Psoas muscle (tissue), 8 donors: ENCODE measurements around the gene BHLHE40. TPM values are rescaled to one million over a fixed set of nuclear protein-coding genes. Genes with fewer than 3 reads are reported as not detected.

ENCODE experiments used
- ATAC-seq, 4 donors: fragments of 200-7000 bp; cut with Tn5 transposase; one replicate each; pipeline ENCODE4 v1.9.1; 2020; ENCODE audit warnings: moderate library complexity in 3 of 4, mild to moderate bottlenecking in 2 of 4
- DNase-seq, 2 donors: peaks; one replicate each; pipeline ENCODE4 v3.0.0-alpha.2; 2020
- H3K27ac ChIP-seq: fragments of 200-600 bp; one replicate; pipeline ENCODE4 v1.8.0; 2022
- H3K27me3 ChIP-seq, 3 donors: fragments of 200-600 bp in 1 of 3; one replicate each; pipeline versions ENCODE4 v1.6.1 to v1.8.0; 2013 to 2022; ENCODE audit warnings: low read length in 2 of 3, mild to moderate bottlenecking in 2 of 3, moderate library complexity in 1 of 3; ENCODE audit not compliant: insufficient read depth in 3 of 3
- H3K36me3 ChIP-seq, 2 donors: fragments of 200-600 bp in 1 of 2; one replicate each; pipeline versions ENCODE4 v1.6.1 to v1.8.0; 2013 to 2022; ENCODE audit warnings: low read depth in 1 of 2, mild to moderate bottlenecking in 1 of 2, moderate library complexity in 1 of 2; ENCODE audit not compliant: insufficient read depth in 1 of 2
- H3K4me1 ChIP-seq: fragments of 200-600 bp; one replicate; pipeline ENCODE4 v1.8.0; 2022
- H3K4me3 ChIP-seq: fragments of 200-600 bp; one replicate; pipeline ENCODE4 v1.8.0; 2022; ENCODE audit warnings: mild to moderate bottlenecking
- H3K9me3 ChIP-seq: fragments of 200-600 bp; one replicate; pipeline ENCODE4 v1.8.0; 2022
- WGBS, 3 donors: extraction: QIAGEN DNeasy Blood & Tissue Kit; methylation state at CpG; one replicate each; pipeline versions ENCODE4 v1.1.6 to v1.1.7; 2013; 5-methylcytosine and 5-hydroxymethylcytosine counted together
- intact Hi-C, 2 donors: fragments of 100-400 bp; cut with DNase I; formaldehyde crosslinking; loops; one replicate each; pipeline versions ENCODE4 v1.11.0 to v1.14.2; 2022
- polyA plus RNA-seq, 3 donors: library from polyadenylated mRNA; stranded (reverse); fragments of 200-250 nt; gene quantifications; one replicate each; pipeline ENCODE4 v1.2.3, GENCODE V29; 2013
- total RNA-seq, 4 donors: library from RNA; stranded (reverse); fragmentation: NEBNext Ultra II Directional in 2 of 4; extraction: Animal tissue kit (Norgen Biotek cat#: 25700) in 2 of 4; gene quantifications; one replicate each; pipeline versions ENCODE4 v1.2.1 to v1.2.4, GENCODE V29; 2021 to 2023
- TF ChIP-seq, protein P1 (sequence below): fragments of 200-600 bp; IDR thresholded peaks from one replicate; pipeline ENCODE4 v1.8.0; 2022; ENCODE audit warnings: antibody characterized with exemption
- donor health status: healthy with polysubstance abuse.
- donor health status: DM: no; HTN: no; CAD: no; lungs with moderate emphysema.
- donor health status: Bipolar disorder and iron deficiency.
- donor health status: healthy.
- donor health status: DM: yes; HTN: yes; CAD: no.
- donor health status: DM: no; HTN: no; CAD: no.
- donor health status: DM: no; HTN: no; CAD: no.
- donor health status: DM: yes; HTN: yes; CAD: no.

Gene BHLHE40
- total and polyA plus RNA-seq, 7 donors: 16.7 to 143 (median 65.1) TPM

DNA sequence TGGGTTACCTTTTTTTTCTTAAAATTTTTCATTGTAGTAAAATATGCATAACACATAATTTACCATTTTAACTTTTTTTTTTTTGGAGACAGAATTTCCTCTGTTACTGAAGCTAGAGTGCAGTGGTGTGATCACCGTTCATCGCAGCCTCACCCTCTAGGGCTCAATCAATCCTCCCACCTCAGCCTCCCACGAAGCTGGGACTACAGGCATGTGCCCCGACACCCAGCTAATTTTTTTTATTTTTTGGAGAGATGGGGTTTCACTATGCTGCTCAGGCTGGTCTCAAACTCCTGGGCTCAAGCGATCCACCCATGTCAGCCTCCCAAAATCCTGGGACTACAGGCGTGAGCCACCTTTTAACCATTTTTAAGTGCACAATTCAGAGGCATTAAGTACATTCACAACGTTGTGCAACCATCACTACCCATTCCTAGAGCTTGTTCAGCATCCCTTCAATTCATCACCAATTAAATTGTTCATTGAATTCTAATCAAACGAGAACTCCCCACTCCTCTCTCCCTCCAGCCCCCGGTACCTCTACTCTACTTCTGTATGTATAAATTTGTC, 44.6 kb downstream of the BHLHE40 start:
- Histone ChIP-seq H3K4me3 (no peak overlapping the region), H3K4me1 (peaks cover 6% of the 10 kb centered on the region), H3K9me3 (no peaks in the 10 kb centered on the region), H3K27ac (peak overlapping the region; percentile 80), H3K36me3 (no peaks in the 10 kb centered on the region), H3K27me3 (no peaks in the 10 kb centered on the region)
- 87 to 92% (median 91%) methylated on average over 9 of the region's 9 CpGs for WGBS, 3 donors
- intact Hi-C loops: loop anchor here in 1 of 2 donors (5.0 to 10.0 kb wide), 2 partner anchors 42 to 309 kb away; no protein-coding TSS in a partner anchor
- no peak for DNase-seq
- ATAC-seq: no peak
- TF ChIP-seq, protein P1, sequence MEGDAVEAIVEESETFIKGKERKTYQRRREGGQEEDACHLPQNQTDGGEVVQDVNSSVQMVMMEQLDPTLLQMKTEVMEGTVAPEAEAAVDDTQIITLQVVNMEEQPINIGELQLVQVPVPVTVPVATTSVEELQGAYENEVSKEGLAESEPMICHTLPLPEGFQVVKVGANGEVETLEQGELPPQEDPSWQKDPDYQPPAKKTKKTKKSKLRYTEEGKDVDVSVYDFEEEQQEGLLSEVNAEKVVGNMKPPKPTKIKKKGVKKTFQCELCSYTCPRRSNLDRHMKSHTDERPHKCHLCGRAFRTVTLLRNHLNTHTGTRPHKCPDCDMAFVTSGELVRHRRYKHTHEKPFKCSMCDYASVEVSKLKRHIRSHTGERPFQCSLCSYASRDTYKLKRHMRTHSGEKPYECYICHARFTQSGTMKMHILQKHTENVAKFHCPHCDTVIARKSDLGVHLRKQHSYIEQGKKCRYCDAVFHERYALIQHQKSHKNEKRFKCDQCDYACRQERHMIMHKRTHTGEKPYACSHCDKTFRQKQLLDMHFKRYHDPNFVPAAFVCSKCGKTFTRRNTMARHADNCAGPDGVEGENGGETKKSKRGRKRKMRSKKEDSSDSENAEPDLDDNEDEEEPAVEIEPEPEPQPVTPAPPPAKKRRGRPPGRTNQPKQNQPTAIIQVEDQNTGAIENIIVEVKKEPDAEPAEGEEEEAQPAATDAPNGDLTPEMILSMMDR: no peak

DNA sequence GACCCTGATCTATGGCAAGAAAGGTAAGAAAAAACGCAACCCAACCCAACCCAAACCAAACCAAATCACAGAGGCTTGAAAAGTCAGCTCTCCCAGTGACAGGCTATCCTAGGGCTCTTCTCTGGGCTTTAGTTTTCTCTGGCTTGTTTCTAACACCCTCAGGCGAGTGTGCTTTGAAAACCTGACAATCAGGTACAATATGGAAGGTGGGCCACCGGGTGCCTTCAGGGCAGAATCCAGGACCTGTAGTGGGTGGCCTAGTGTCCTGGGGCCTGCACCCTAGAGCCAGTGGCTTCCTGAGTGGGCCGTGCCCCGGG, 46.8 kb downstream of the BHLHE40 start:
- Histone ChIP-seq H3K27me3 (no peaks in the 10 kb centered on the region), H3K9me3 (no peaks in the 10 kb centered on the region), H3K27ac (peak overlapping the region; percentile 80), H3K4me1 (peaks cover 6% of the 10 kb centered on the region), H3K4me3 (peak overlapping the region; percentile 63), H3K36me3 (no peaks in the 10 kb centered on the region)
- ATAC-seq (no peak), DNase-seq (no peak)
- TF ChIP-seq, protein P1: no peak
- intact Hi-C loops: loop anchor here (2.0 to 10.0 kb wide), 4 partner anchors 39 to 314 kb away; no protein-coding TSS in a partner anchor
- 49 to 58% (median 57%) methylated on average over 5 of the region's 5 CpGs for WGBS, 3 donors

DNA sequence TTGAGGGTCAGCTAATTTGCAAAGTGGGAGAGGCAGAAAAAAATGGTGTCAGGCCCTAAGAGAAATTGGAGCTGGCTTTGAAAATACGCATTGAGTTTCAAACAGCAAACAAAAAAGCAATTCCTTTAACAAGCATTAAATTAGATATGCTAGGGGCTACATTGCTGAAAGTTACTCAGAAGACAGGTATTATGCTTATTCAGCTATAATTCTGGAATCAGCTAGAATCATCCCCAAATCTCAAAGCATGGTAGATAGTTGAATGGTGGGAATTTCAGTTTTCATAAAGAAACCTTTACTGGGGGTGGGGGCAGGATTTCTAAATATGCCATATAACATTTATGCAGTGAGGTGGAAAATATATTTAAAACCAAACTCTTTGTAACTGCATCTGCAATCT, 50.5 kb downstream of the BHLHE40 start:
- intact Hi-C loops: loop anchor here (5.0 to 10.0 kb wide), 2 partner anchors 315 to 317 kb away; no protein-coding TSS in a partner anchor
- no peaks in the 10 kb centered on the region for H3K36me3 ChIP-seq
- no peaks in the 10 kb centered on the region for H3K4me1 ChIP-seq
- no peak overlapping the region for H3K27ac ChIP-seq
- ATAC-seq: no peak
- no peak for DNase-seq
- WGBS, 3 donors: 89 to 97% (median 93%) methylated on average over 1 of the region's 1 CpG
- H3K27me3 ChIP-seq: no peaks in the 10 kb centered on the region
- no peaks in the 10 kb centered on the region for H3K9me3 ChIP-seq
- TF ChIP-seq, protein P1: no peak
- no peak overlapping the region for H3K4me3 ChIP-seq

DNA sequence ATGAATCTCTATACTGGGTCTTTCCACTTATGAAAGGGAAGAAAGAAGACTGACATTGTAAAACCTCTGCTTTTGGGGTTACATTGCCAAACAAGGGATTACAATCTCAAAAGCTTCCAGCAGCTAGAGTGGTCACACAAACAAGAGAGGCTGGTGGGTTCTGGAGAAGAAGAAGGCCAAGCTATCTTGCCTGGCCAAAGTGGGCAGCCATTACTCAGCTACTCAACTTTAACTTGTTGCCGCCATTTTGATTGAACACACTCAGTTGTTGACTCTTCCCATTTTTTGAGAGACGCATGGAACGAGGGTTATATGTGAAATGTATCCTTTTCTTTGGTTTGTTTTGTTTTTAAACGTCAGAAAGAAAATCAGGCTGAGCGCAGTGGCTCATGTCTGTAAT, 50.9 kb downstream of the BHLHE40 start:
- no peak for DNase-seq
- no peak for ATAC-seq
- H3K36me3 ChIP-seq: no peaks in the 10 kb centered on the region
- H3K9me3 ChIP-seq: no peaks in the 10 kb centered on the region
- H3K4me1 ChIP-seq: no peaks in the 10 kb centered on the region
- no peaks in the 10 kb centered on the region for H3K27me3 ChIP-seq
- WGBS, 3 donors: 94 to 97% (median 95%) methylated on average over 5 of the region's 5 CpGs
- no peak overlapping the region for H3K4me3 ChIP-seq
- intact Hi-C loops: no loop called here
- no peak overlapping the region for H3K27ac ChIP-seq
- TF ChIP-seq, protein P1: no peak

DNA sequence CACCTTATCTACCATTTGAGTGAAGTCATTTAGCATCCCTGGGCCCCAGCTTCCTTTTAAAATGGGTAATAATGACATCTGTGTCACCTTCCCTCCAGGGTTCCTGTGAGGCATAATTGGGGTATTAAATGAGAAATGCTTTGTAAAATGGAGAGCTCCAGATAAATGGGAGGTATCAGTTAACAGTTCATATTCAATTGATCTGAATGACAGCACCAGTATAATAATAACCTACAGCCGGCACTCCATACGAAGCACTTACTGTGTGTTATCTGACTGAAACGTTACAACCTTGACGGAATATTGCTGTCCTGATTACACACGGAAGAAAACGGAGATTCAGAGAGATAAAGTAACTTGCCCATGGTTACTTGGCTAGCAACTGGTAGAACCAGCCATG, 53.6 kb downstream of the BHLHE40 start:
- H3K4me1 ChIP-seq: no peaks in the 10 kb centered on the region
- no peaks in the 10 kb centered on the region for H3K9me3 ChIP-seq
- TF ChIP-seq, protein P1: no peak
- no peak overlapping the region for H3K27ac ChIP-seq
- no peaks in the 10 kb centered on the region for H3K36me3 ChIP-seq
- ATAC-seq (no peak), DNase-seq (no peak)
- intact Hi-C loops: no loop called here
- WGBS, 3 donors: 89 to 94% (median 93%) methylated on average over 6 of the region's 6 CpGs
- H3K4me3 ChIP-seq: no peak overlapping the region
- H3K27me3 ChIP-seq: no peaks in the 10 kb centered on the region
